Adrenal gland (tissue), 12 donors: ENCODE results near the gene JAKMIP2. TPM values are rescaled to one million over a fixed set of nuclear protein-coding genes. Genes with fewer than 3 reads are reported as not detected.

ENCODE experiments used
- DNase-seq, 7 donors: peaks; one replicate each; pipeline ENCODE4 v3.0.0-alpha.2; 2019 to 2020
- H3K27ac ChIP-seq, 5 donors: fragments of 200-600 bp; sonication (generic) in 4 of 5; 1 replicate in 3 of 5; 2 replicates in 2 of 5; pipeline versions ENCODE4 v1.5.1 to v1.8.0; 2016 to 2020; ENCODE audit warnings: mild to moderate bottlenecking in 1 of 5
- H3K27me3 ChIP-seq: fragments of 200-600 bp; 2 replicates; pipeline ENCODE4 v1.8.0; 2021
- H3K36me3 ChIP-seq, 2 donors: fragments of 200-600 bp; replicated peaks in 1 of 2; 1 replicate in 1 of 2; 2 replicates in 1 of 2; pipeline versions ENCODE4 v1.5.1 to v1.8.0; 2018 to 2022
- H3K4me1 ChIP-seq, 2 donors: fragments of 200-600 bp; replicated peaks in 1 of 2; 1 replicate in 1 of 2; 2 replicates in 1 of 2; pipeline versions ENCODE4 v1.5.1 to v1.8.0; 2018 to 2021
- H3K4me3 ChIP-seq, 4 donors: fragments of 200-600 bp; sonication (generic) in 3 of 4; one replicate each; pipeline ENCODE4 v1.5.1; 2016 to 2018
- H3K9me3 ChIP-seq, 3 donors: fragments of 200-600 bp; sonication (generic) in 1 of 3; replicated peaks in 1 of 3; 1 replicate in 2 of 3; 2 replicates in 1 of 3; pipeline versions ENCODE4 v1.5.1 to v1.8.0; 2016 to 2021
- POLR2A ChIP-seq, 2 donors: fragments of 450-650 bp; IDR thresholded peaks; one replicate each; pipeline ENCODE4 v1.6.1; 2017; ENCODE audit warnings: antibody characterized with exemption in 2 of 2, mild to moderate bottlenecking in 2 of 2, moderate library complexity in 1 of 2
- WGBS, 4 donors: extraction: QIAGEN DNeasy Blood & Tissue Kit in 2 of 4; methylation state at CpG; one replicate each; pipeline versions ENCODE4 v1.1.5 to v1.1.7; 2013 to 2017; 5-methylcytosine and 5-hydroxymethylcytosine counted together
- intact Hi-C, 2 donors: fragments of 100-400 bp; cut with DNase I; formaldehyde crosslinking; loops; one replicate each; pipeline versions ENCODE4 v1.14.1 to v1.15.0; 2022 to 2023
- polyA plus RNA-seq, 3 donors: library from polyadenylated mRNA; stranded (reverse); fragments of 200-250 nt in 2 of 3; fragments of 350-450 nt in 1 of 3; fragmentation: Illumina TruSeq in 1 of 3; extraction: RNeasy Lipid Tissue Mini Kit (QIAGEN cat#74804) in 1 of 3; gene quantifications; one replicate each; pipeline ENCODE4 v1.2.3, GENCODE V29; 2013 to 2014
- total RNA-seq, 9 donors: library from RNA; depleted of rRNA in 4 of 9; stranded (reverse); fragments of >200 nt in 4 of 9; fragments of 120-200 nt in 1 of 9; fragmentation: NEBNext Ultra II Directional in 1 of 9; extraction: Animal tissue kit (Norgen Biotek cat#: 25700) in 1 of 9; gene quantifications; one replicate each; pipeline versions ENCODE4 v1.1.0 to v1.2.4, GENCODE V29; 2013 to 2023
- TF ChIP-seq, protein P1 (sequence below), 6 experiments: fragments of 450-650 bp in 4 of 6; fragments of 200-600 bp in 2 of 6; sonication (generic) in 1 of 6; IDR thresholded peaks; 1 replicate in 5 of 6; 2 replicates in 1 of 6; pipeline versions ENCODE4 v1.5.1 to v1.8.0; 2016 to 2021; ENCODE audit warnings: antibody characterized with exemption in 6 of 6, mild to moderate bottlenecking in 2 of 6, moderate library complexity in 1 of 6
- donor health status: healthy with polysubstance abuse.
- donor health status: Bipolar disorder and iron deficiency.
- donor health status: DM: yes; HTN: yes; CAD: no.
- donor health status: DM: no; HTN: no; CAD: no.
- donor health status: DM: no; HTN: no; CAD: no.
- donor health status: DM: yes; HTN: yes; CAD: no.

The JAKMIP2 gene
- total and polyA plus RNA-seq, 12 donors: 0.71 to 56.8 (median 4.0) TPM

DNA sequence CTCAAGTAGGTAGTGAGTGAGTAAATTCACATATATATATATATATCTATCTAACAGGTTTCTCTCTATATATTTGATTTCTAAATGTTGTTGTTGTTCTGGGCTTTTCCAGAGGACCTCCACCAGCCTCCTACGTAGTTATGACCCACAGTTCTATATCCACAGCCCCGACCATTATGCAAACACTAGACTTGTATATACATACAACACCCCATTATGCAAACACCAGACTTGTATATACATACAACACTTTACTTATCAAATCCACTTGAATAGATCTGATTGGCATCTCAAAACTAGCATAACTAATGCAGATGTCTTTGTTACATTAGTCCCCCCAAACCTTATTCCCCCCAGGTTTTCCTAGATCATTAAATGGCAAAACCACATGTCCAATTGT is 108.7 kb downstream of the JAKMIP2 start:
- no peak overlapping the region for H3K4me3 ChIP-seq
- H3K27me3 ChIP-seq: no peaks in the 10 kb centered on the region
- no peaks in the 10 kb centered on the region for H3K36me3 ChIP-seq
- DNase-seq: no peak
- TF ChIP-seq, protein P1, sequence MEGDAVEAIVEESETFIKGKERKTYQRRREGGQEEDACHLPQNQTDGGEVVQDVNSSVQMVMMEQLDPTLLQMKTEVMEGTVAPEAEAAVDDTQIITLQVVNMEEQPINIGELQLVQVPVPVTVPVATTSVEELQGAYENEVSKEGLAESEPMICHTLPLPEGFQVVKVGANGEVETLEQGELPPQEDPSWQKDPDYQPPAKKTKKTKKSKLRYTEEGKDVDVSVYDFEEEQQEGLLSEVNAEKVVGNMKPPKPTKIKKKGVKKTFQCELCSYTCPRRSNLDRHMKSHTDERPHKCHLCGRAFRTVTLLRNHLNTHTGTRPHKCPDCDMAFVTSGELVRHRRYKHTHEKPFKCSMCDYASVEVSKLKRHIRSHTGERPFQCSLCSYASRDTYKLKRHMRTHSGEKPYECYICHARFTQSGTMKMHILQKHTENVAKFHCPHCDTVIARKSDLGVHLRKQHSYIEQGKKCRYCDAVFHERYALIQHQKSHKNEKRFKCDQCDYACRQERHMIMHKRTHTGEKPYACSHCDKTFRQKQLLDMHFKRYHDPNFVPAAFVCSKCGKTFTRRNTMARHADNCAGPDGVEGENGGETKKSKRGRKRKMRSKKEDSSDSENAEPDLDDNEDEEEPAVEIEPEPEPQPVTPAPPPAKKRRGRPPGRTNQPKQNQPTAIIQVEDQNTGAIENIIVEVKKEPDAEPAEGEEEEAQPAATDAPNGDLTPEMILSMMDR (IDR thresholded peaks at IDR 0.05): no peak
- TF ChIP-seq POLR2A (IDR thresholded peaks at IDR 0.05): no peak
- no peaks in the 10 kb centered on the region for H3K9me3 ChIP-seq
- H3K27ac ChIP-seq: no peak overlapping the region
- intact Hi-C loops: no loop called here
- H3K4me1 ChIP-seq: no peaks in the 10 kb centered on the region
- WGBS, 4 donors: 87 to 93% (median 93%) methylated on average over 2 of the region's 2 CpGs

DNA sequence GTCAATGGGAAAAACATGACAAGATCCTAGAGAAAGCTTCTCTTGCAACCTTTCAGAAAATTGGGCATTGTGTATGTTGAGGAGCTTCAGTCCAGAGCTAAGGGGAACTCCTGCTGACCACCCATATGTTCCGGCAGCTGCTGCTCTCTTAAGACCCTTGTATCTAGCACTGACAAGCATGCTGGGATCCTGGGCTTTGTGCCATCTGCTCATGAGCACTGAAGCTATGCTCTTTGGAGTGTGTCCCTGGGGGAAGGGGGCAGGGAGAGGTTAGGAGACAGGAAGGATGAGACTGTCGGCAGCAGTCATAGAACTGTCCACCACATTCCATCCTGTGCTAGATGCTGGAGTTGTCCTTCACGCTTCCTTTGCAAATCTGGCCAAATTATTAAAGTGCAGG is 109.3 kb downstream of the JAKMIP2 start:
- Histone ChIP-seq H3K27ac (no peak overlapping the region), H3K9me3 (no peaks in the 10 kb centered on the region), H3K27me3 (no peaks in the 10 kb centered on the region), H3K4me1 (no peaks in the 10 kb centered on the region), H3K4me3 (no peak overlapping the region), H3K36me3 (no peaks in the 10 kb centered on the region)
- TF ChIP-seq, protein P1 (IDR thresholded peaks at IDR 0.05): no peak
- TF ChIP-seq POLR2A (IDR thresholded peaks at IDR 0.05): no peak
- intact Hi-C loops: no loop called here
- no peak for DNase-seq
- WGBS, 4 donors: 49 to 80% (median 69%) methylated on average over 3 of the region's 3 CpGs

DNA sequence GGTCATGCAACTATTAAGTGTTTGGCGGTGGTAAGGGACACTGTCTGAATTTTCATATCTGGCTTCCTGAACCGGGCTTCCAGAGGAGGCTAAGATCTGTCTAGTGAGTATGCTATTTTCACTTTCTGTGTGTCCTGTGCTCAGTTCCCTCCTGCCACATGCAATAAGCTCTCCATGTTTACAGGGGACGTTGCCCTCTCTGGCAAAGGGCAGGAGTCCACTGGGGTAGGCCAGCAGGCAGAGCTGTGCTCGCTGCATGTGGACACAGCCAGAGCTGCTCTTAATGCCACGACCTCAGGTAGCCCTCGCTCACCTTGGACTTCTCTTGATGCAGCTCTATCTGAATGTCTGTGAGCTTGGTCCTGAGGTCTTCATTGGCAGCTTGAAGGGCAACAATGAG is 111.2 kb downstream of the JAKMIP2 start:
- no peaks in the 10 kb centered on the region for H3K9me3 ChIP-seq
- 88 to 93% (median 90%) methylated on average over 5 to 6 of the region's 6 CpGs for WGBS, 4 donors
- H3K27ac ChIP-seq: no peak overlapping the region
- TF ChIP-seq, protein P1 (IDR thresholded peaks at IDR 0.05): no peak
- TF ChIP-seq POLR2A (IDR thresholded peaks at IDR 0.05): no peak
- no peaks in the 10 kb centered on the region for H3K4me1 ChIP-seq
- intact Hi-C loops: no loop called here
- DNase-seq: no peak
- H3K27me3 ChIP-seq: no peaks in the 10 kb centered on the region
- H3K4me3 ChIP-seq: no peak overlapping the region
- H3K36me3 ChIP-seq: no peaks in the 10 kb centered on the region

DNA sequence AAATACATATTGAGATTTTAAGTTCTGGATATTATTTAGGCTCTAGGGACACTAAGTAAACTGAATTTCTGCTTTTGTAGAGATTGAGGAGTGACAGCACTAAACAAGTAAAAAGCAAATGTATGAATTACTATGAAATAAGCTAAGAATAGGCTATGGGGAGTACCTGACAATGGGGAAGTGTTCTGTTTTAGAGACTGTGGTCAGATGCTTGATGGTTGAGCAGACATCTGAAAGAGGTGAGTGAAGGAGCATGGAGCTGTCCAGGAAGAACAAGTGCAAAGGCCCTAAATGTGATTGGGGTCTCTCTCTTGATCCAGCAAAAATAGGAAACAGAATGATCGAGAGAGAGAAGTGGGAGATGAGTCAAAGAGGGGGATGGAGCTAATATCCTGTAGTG is 111.7 kb downstream of the JAKMIP2 start:
- Histone ChIP-seq H3K27me3 (no peaks in the 10 kb centered on the region), H3K4me1 (no peaks in the 10 kb centered on the region), H3K36me3 (no peaks in the 10 kb centered on the region), H3K9me3 (no peaks in the 10 kb centered on the region), H3K27ac (no peak overlapping the region), H3K4me3 (no peak overlapping the region)
- intact Hi-C loops: no loop called here
- no peak for DNase-seq
- no peak for TF ChIP-seq POLR2A (IDR thresholded peaks at IDR 0.05)
- TF ChIP-seq, protein P1 (IDR thresholded peaks at IDR 0.05): no peak
- 76 to 100% (median 89%) methylated on average over 1 of the region's 1 CpG for WGBS, 4 donors
